Measurements from ENCODE around the gene PLEKHA7. TPM values are rescaled to one million over a fixed set of nuclear protein-coding genes. Genes with fewer than 3 reads are reported as not detected.
"Not testable (repeated sequence)": the region's sequence is repeated elsewhere in the genome, so short reads cannot be mapped to it uniquely, and the experiment has no call there.

The PLEKHA7 gene
- 1 to 10 TPM; 1.9 to 2.5 TPM for total RNA-seq

GRCh38 chr11:17014321-17014832, at the start of gene PLEKHA7:
TSS of gene PLEKHA7 (minus strand) at chr11:17014414. CDS start at chr11:17014401, 13 bp downstream.
- peak; percentile 23 for DNase-seq

DNA sequence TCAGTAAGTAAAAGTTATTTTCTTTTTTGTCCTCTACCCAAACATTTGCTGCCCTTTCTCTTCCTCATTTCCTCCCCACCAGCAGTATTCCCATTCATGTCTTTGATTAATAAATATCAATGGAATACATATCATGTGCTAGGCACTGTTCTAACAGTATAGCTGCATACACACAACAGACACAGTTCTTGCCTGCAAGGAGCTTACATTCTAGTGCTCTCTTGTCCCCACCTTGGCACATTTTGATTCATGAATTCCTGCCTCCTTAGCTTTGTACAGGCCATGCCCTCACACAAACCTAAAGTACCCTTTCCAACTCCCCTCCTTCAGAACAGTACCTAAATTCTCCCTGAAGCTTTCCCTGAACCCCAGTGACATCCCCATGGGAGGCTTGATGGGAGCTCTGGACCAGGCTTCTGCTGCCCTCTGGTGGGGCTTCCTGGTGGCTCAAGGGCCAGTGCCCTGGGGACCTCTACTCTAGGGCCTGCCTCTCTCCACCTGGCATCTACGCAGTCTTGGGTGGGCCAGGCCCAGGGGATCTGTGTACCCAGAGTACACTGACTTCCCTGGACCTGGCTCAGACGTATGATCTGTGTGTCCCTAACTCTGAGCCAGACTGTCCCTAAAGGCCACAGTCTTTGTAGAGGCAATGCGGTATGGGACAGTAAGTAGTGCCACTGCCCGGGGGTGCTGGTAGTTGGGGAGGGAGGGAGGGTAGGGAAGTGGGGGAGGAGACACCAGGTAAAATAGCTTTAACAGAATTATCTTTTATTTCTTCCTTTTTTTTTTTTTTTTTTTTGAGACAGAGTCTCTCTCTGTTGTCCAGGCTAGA, 49.2 kb upstream of the PLEKHA7 start:
- no peaks in the 10 kb centered on the region for H3K4me1 Mint-ChIP-seq (ENCODE audit: low read depth)
- H3K36me3 Mint-ChIP-seq (ENCODE audit: low read depth) = no peaks in the 10 kb centered on the region
- DNase-seq = peak; percentile 74
- H3K4me3 Mint-ChIP-seq = no peak overlapping the region
- no peaks in the 10 kb centered on the region for H3K27me3 Mint-ChIP-seq (ENCODE audit: low read depth)
- peaks cover 4% of the 10 kb centered on the region for H3K9me3 Mint-ChIP-seq
- H3K27ac Mint-ChIP-seq = no peak overlapping the region
- intact Hi-C loops (cut with micrococcal nuclease) = loop anchor here (1.0 kb wide), 4 partner anchors 117 to 278 kb away; no protein-coding TSS in a partner anchor
- CTCF ChIA-PET = interaction anchor here (0.6 to 5.9 kb wide), 31 partner anchors 12 to 291 kb away, joined by 3 to 91 read pairs (median 4); no protein-coding TSS in a partner anchor

More at GRCh38 chr11:17014321-17014832, at the start of gene PLEKHA7:
- Mint-ChIP-seq H3K4me3 (peak within 1 kb of the TSS; percentile 81), H3K4me1 (ENCODE audit: low read depth) (peaks cover 3% of the 10 kb centered on the region), H3K36me3 (ENCODE audit: low read depth) (no peaks in the 10 kb centered on the region), H3K27me3 (ENCODE audit: low read depth) (peaks cover 18% of the 10 kb centered on the region), H3K27ac (peak within 1 kb of the TSS; percentile 14), H3K9me3 (no peaks in the 10 kb centered on the region)
- CTCF ChIA-PET = interaction anchor here (0.9 to 1.3 kb wide), 4 partner anchors 10 to 229 kb away, joined by 3 to 4 read pairs (median 4); no protein-coding TSS in a partner anchor
- intact Hi-C loops (cut with micrococcal nuclease) = loop anchor here (2.0 kb wide), 1 partner anchor 62 kb away; the partner anchor contains the start of gene RPS13

- H3K27ac Mint-ChIP-seq; H3K27me3 Mint-ChIP-seq (ENCODE audit: low read depth); H3K36me3 Mint-ChIP-seq (ENCODE audit: low read depth); CTCF ChIA-PET; H3K4me3 Mint-ChIP-seq; DNase-seq; H3K4me1 Mint-ChIP-seq (ENCODE audit: low read depth); H3K9me3 Mint-ChIP-seq; intact Hi-C loops (cut with micrococcal nuclease): not testable (repeated sequence)
Observed at GRCh38 chr11:17051146-17051545, 36.9 kb upstream of the PLEKHA7 start.

GRCh38 chr11:17048491-17048890, 34.3 kb upstream of the PLEKHA7 start:
- DNase-seq; H3K36me3 Mint-ChIP-seq (ENCODE audit: low read depth); H3K4me1 Mint-ChIP-seq (ENCODE audit: low read depth); H3K9me3 Mint-ChIP-seq; H3K4me3 Mint-ChIP-seq; H3K27ac Mint-ChIP-seq; intact Hi-C loops (cut with micrococcal nuclease); H3K27me3 Mint-ChIP-seq (ENCODE audit: low read depth); CTCF ChIA-PET: not testable (repeated sequence)

- H3K36me3 Mint-ChIP-seq (ENCODE audit: low read depth) = no peaks in the 10 kb centered on the region
- CTCF ChIA-PET = interaction anchor here (0.8 kb wide), 1 partner anchor 17 kb away, joined by 3 read pairs; no protein-coding TSS in a partner anchor
- DNase-seq = no peak
- intact Hi-C loops (cut with micrococcal nuclease) = no loop called here
- H3K9me3 Mint-ChIP-seq = no peaks in the 10 kb centered on the region
- H3K27me3 Mint-ChIP-seq (ENCODE audit: low read depth) = no peaks in the 10 kb centered on the region
- no peak overlapping the region for H3K27ac Mint-ChIP-seq
- H3K4me3 Mint-ChIP-seq = no peak overlapping the region
- no peaks in the 10 kb centered on the region for H3K4me1 Mint-ChIP-seq (ENCODE audit: low read depth)
Observed at GRCh38 chr11:17046690-17047089, 32.5 kb upstream of the PLEKHA7 start.

DNA sequence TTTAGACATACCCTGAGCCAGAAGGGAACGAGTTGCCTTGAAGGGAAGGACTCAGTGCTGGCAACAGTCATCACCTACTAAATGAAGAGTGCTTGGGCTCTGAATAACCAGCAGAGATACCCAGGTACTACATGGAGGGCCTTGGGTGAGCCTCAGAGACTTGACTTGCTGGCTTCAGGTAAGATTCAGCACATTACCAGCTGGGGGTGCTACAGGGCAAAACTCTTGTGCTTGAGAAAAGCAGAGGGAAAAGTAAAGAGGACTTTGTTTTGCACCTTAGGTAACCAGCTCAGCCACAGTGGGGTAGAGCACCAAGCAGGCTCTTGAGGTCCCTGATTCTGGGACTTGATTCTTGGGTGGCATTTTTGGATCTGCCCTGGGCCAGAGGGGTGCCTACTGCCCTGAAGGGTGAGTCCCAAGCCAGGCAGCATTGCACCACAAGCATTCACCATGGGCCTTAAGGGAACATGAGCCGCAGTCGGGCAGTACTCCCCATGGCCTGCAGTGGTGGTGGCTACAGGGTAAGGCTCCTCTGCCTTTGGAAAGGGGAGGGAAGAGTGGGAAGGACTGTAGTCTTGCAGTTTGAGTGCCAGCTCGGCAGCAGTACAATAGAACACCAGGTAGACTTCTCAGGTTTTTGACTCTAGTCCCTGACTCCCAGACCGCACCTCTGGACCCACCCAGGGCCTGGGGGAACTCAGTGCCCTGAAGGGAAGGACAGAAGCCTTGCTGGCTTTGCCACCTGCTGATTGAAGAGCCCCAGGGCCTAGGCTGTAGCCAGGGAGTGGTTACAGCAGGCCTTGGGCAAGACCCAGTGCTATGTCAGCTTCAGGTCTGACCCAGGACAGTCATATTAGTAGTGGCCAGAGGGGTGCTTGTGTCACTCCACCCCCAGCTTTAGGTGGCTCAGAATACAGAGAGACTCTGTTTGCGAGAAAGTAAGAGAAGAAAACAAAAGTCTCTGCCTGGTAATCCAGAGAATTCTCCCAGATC, 22.7 kb upstream of the PLEKHA7 start:
- H3K27me3 Mint-ChIP-seq (ENCODE audit: low read depth) = no peaks in the 10 kb centered on the region
- intact Hi-C loops (cut with micrococcal nuclease) = no loop called here

DNA sequence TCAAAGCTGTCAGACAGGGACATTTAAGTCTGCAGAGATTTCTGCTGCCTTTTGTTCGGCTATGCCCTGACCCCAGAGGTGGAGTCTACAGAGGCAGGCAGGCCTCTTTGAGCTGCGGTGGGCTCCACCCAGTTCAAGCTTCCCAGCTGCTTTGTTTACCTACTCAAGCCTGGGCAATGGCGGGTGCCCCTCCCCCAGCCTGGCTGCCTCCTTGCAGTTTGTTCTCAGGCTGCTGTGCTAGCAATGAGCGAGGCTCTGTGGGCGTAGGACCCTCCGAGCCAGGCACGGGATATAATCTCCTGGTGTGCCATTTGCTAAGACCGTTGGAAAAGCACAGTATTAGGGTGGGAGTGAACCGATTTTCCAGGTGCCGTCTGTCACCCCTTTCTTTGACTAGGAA, 19.8 kb upstream of the PLEKHA7 start:
- CTCF ChIA-PET; DNase-seq; H3K27ac Mint-ChIP-seq; H3K4me1 Mint-ChIP-seq (ENCODE audit: low read depth); H3K4me3 Mint-ChIP-seq; H3K36me3 Mint-ChIP-seq (ENCODE audit: low read depth); H3K9me3 Mint-ChIP-seq; intact Hi-C loops (cut with micrococcal nuclease); H3K27me3 Mint-ChIP-seq (ENCODE audit: low read depth): not testable (repeated sequence)

More for the DNA sequence above, 22.7 kb upstream of the PLEKHA7 start:
- peak; percentile 32 for DNase-seq
- peaks cover 6% of the 10 kb centered on the region for H3K9me3 Mint-ChIP-seq
- H3K4me1 Mint-ChIP-seq (ENCODE audit: low read depth) = no peaks in the 10 kb centered on the region
- CTCF ChIA-PET = interaction anchor here (0.6 to 0.7 kb wide), 2 partner anchors 26 to 252 kb away, joined by 3 read pairs; no protein-coding TSS in a partner anchor
- H3K4me3 Mint-ChIP-seq = no peak overlapping the region
- H3K36me3 Mint-ChIP-seq (ENCODE audit: low read depth) = peaks cover 7% of the 10 kb centered on the region
- H3K27ac Mint-ChIP-seq = no peak overlapping the region

DNA sequence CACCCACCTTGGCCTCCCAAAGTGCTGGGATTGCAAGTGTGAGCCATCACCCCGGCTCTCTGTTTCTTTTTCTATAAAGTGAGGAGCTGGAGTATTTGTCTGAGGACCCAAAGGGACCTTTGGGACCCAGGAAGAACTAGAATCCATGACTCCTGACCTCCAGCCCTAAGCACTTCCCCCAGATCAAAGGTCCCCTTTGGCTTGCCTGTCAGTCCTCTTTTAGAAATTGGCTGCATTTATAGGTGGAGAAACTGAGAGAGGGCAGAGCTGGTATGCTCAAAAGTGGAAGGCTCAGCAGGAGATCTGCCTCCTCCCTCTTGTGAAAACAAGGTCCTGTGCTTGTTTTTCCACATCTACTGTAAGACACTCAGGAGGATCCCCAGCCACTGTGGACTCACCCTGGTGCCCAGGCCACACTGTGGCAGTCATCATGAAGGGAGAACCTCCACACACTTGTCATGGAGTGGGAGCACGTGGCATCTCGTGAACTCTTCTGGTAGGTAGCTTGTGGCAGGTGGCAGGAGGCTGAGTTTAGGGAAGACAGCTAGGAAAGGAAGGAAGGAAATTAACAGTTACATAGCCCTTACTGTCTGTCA, 12.4 kb upstream of the PLEKHA7 start:
- intact Hi-C loops (cut with micrococcal nuclease) = no loop called here

DNA sequence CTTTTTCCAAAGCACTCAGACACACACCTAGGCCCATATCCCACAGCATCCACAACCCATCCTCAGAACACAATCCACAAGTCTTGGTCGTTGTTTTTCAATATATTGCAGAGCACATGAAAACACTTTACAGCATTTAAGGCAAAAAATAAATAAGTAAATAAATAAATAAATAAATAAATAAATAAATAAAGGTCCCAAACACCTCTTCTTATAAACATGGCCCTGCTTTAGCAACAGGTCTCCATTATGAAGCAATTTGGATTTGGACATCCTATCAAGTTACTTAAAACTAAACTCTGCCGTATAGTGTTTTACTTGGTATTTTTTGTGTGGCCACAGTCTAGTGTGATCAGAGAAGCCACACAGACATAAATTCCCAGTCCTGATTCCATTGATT, 10.7 kb upstream of the PLEKHA7 start:
- CTCF ChIA-PET = no interaction called here
- Mint-ChIP-seq H3K9me3 (no peaks in the 10 kb centered on the region), H3K4me3 (no peak overlapping the region), H3K27ac (no peak overlapping the region), H3K36me3 (ENCODE audit: low read depth) (no peaks in the 10 kb centered on the region), H3K4me1 (ENCODE audit: low read depth) (no peaks in the 10 kb centered on the region), H3K27me3 (ENCODE audit: low read depth) (no peaks in the 10 kb centered on the region)
- no peak for DNase-seq
- intact Hi-C loops (cut with micrococcal nuclease) = no loop called here

More for the DNA sequence above, 12.4 kb upstream of the PLEKHA7 start:
- Mint-ChIP-seq H3K4me1 (ENCODE audit: low read depth) (no peaks in the 10 kb centered on the region), H3K9me3 (peaks cover 1% of the 10 kb centered on the region), H3K27me3 (ENCODE audit: low read depth) (no peaks in the 10 kb centered on the region), H3K36me3 (ENCODE audit: low read depth) (no peaks in the 10 kb centered on the region), H3K27ac (no peak overlapping the region), H3K4me3 (no peak overlapping the region)
- CTCF ChIA-PET = interaction anchor here (0.8 kb wide), 1 partner anchor 99 kb away, joined by 4 read pairs; no protein-coding TSS in a partner anchor
- DNase-seq = no peak

GRCh38 chr11:17021511-17021910, 7.3 kb upstream of the PLEKHA7 start:
- CTCF ChIA-PET = no interaction called here
- Mint-ChIP-seq H3K4me3 (no peak overlapping the region), H3K36me3 (ENCODE audit: low read depth) (no peaks in the 10 kb centered on the region), H3K4me1 (ENCODE audit: low read depth) (no peaks in the 10 kb centered on the region), H3K27ac (no peak overlapping the region), H3K9me3 (no peaks in the 10 kb centered on the region), H3K27me3 (ENCODE audit: low read depth) (no peaks in the 10 kb centered on the region)
- intact Hi-C loops (cut with micrococcal nuclease) = no loop called here
- no peak for DNase-seq

DNA sequence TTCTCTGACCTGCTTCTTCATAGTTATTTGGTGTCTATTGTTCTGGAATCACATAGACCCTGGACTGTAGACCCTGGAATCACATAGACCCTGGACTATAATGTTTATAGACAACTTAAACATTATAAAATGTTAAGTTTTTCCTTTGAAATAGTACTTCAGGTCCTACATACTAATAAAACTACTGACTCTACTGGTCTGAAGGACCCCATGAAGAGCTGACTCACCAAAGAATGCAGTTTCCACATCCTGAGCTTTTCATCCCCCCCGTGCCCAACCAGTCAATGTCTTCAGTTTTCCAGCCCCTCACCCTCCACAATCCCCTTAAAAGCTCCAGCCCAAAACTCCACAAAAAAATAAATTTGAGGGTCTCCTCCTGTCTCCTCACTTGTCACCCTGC, 6.6 kb upstream of the PLEKHA7 start:
- intact Hi-C loops (cut with micrococcal nuclease) = no loop called here
- Mint-ChIP-seq H3K27ac (no peak overlapping the region), H3K4me1 (ENCODE audit: low read depth) (no peaks in the 10 kb centered on the region), H3K27me3 (ENCODE audit: low read depth) (peaks cover 5% of the 10 kb centered on the region), H3K36me3 (ENCODE audit: low read depth) (no peaks in the 10 kb centered on the region), H3K4me3 (no peak overlapping the region), H3K9me3 (no peaks in the 10 kb centered on the region)
- CTCF ChIA-PET = no interaction called here
- DNase-seq = no peak

Data from activated naive CD4-positive, alpha-beta T cell treated with anti-CD3 and anti-CD28 coated beads for 36 hours (primary cell).